H1 (cell line): ENCODE measurements around the gene SERPING1. TPM values are rescaled to one million over a fixed set of nuclear protein-coding genes. Genes with fewer than 3 reads are reported as not detected.

Experiments
- CHD7 ChIP-seq: fragments of 300-600 bp; sonication (generic); IDR thresholded peaks from 2 replicates; pipeline ENCODE4 v1.7.1; 2012; ENCODE audit warnings: low read length, moderate library complexity, mild to moderate bottlenecking, inconsistent platforms; ENCODE audit not compliant: insufficient replicate concordance
- RNF2 ChIP-seq: fragments of 200-900, 300-1000 bp; sonication (generic); IDR thresholded peaks from 2 replicates; pipeline ENCODE4 v1.7.1; 2016; ENCODE audit warnings: borderline replicate concordance, low read depth, mild to moderate bottlenecking, antibody characterized with exemption, low read length; ENCODE audit not compliant: poor library complexity, severe bottlenecking; ENCODE audit errors: missing control alignments
- TEAD4 ChIP-seq: IDR thresholded peaks from 2 replicates; pipeline ENCODE4 v1.6.1; 2012; ENCODE audit warnings: low read depth, low read length, inconsistent platforms, mixed read lengths
- polyA plus RNA-seq, 7 experiments: library from polyadenylated mRNA; depleted of rRNA in 3 of 7; stranded (reverse) in 5 of 7; unstranded in 2 of 7; fragments of >200 nt in 5 of 7; fragments of 200-250 nt in 2 of 7; gene quantifications; 1 replicate in 5 of 7; 2 replicates in 1 of 7; 4 replicates in 1 of 7; pipeline versions ENCODE4 v1.2.1 to v1.2.3, GENCODE V29; 2011 to 2013; ENCODE audit warnings: missing spikeins in 2 of 7, mixed read lengths in 2 of 7
- total RNA-seq: library from RNA; stranded (reverse); fragmentation: NEBNext Ultra II Directional; extraction: Animal tissue kit (Norgen Biotek cat#: 25700); gene quantifications from 2 replicates; pipeline ENCODE4 v1.2.1, GENCODE V29; 2021

The SERPING1 gene
- total and polyA plus RNA-seq, 2 of the 8 experiments (the other 6 are each of a cell fraction or from before 2014, with no cell fraction given): 50.9 to 54.8 TPM

- TF ChIP-seq CHD7 (no peak), TEAD4 (no peak), RNF2 (no peak)
Observed at GRCh38 chr11:57566005-57566904, 31.2 kb upstream of the SERPING1 start (continued).
